Brain microvascular endothelial cell (primary cell): ENCODE results near the gene MRPS15.

ENCODE experiments used
- DNase-seq: peaks from one replicate; pipeline ENCODE4 v3.0.0-alpha.2; 2020
- H3K27ac ChIP-seq: fragments of 250-450 bp; sonication (Bioruptor Pico); 2 replicates; pipeline ENCODE4 v1.5.1; 2020; ENCODE audit warnings: mild to moderate bottlenecking, moderate library complexity
- H3K27me3 ChIP-seq: fragments of 250-450 bp; sonication (Bioruptor Pico); replicated peaks from 2 replicates; pipeline ENCODE4 v1.5.1; 2020; ENCODE audit warnings: mild to moderate bottlenecking
- H3K36me3 ChIP-seq: fragments of 250-450 bp; sonication (Bioruptor Pico); replicated peaks from 2 replicates; pipeline ENCODE4 v1.5.1; 2020; ENCODE audit warnings: mild to moderate bottlenecking
- H3K4me3 ChIP-seq: 2 replicates; pipeline ENCODE4 v1.5.1; 2011; ENCODE audit warnings: low read depth, mild to moderate bottlenecking, control low read depth, low read length, moderate library complexity
- CTCF ChIP-seq: IDR thresholded peaks from 2 replicates; pipeline ENCODE4 v1.5.1; 2011; ENCODE audit warnings: low read depth, mild to moderate bottlenecking, moderate library complexity, low read length, control low read depth, inconsistent platforms; ENCODE audit errors: missing control alignments
- in situ Hi-C: cut with HindIII; loops from 2 replicates; pipeline ENCODE4 v1.10.0; 2017; ENCODE audit warnings: low sequenced_read_pairs, low pct_ligation_motif_present

MRPS15 gene

GRCh38 chr1:36475341-36475740, 11.2 kb upstream of the MRPS15 start:
- Histone ChIP-seq H3K4me3 (no peak overlapping the region), H3K27me3 (no peaks in the 10 kb centered on the region), H3K36me3 (no peaks in the 10 kb centered on the region), H3K27ac (no peak overlapping the region)
- DNase-seq: no peak
- in situ Hi-C loops: no loop called here
- TF ChIP-seq CTCF: no peak

DNA sequence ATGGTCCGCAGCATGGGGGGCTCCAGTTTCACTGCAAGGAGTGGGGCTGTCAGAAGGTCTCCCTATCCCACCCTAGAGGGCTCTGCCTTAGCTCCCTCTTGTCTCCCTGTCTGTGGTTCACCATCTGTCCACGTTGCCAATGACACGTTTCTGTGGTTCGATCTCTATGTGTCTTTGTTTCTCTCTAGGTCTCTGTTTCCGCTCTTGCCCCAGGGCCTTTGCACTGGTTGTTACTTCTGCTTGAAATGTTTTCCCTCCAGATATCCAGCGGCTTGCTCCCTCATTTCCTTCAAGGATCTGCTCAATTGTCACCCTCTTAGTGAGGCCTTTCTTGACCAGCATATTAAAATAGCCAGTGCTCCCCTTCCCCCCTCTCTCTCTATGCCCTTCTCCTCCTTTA, 8.5 kb upstream of the MRPS15 start:
- no peak overlapping the region for H3K27ac ChIP-seq
- in situ Hi-C loops: no loop called here
- no peak for TF ChIP-seq CTCF

DNA sequence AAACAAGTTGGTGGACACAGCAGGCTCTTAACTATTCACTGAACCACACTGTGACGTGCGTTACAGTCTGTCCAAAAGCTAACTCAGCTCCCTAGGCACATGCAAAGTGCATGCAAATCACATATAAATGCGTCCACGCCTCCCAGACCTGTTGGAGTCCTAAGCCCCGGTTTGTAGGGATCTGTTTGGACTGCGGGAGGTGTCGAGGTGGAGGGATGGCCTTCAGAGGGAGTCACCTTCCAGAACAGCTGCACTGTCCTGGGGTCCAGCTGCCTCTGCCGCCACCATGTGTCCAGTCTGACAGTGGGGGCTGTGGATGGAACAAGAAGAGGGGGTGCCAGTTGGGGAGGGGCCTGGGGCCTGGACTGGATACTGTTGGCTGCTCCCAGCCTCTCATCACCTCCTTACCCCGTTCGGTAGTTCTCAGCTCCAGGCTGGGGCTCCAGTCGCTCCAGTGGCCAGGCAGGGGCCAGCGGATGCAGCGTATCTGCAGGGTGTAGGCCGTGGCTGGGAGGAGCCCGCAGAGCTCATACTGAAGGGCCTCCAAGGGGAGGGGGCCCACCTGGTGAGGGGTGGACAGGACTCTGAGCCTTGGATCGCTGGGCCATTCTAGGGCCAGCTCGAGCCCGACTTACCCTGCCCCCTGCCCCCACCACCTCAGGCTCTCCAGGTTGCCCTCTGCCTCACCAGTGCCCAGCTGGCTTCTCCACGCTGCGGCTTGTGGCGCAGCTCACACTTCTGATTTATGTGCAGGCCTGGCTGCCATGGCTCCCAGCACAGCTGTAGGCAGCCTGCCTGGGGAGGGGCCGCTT, 7.9 kb upstream of the MRPS15 start:
- no peak overlapping the region for H3K27ac ChIP-seq
- H3K4me3 ChIP-seq: no peak overlapping the region
- H3K27me3 ChIP-seq: no peaks in the 10 kb centered on the region
- H3K36me3 ChIP-seq: no peaks in the 10 kb centered on the region
- DNase-seq: no peak
- TF ChIP-seq CTCF: no peak
- in situ Hi-C loops: no loop called here

More for the DNA sequence above, 8.5 kb upstream of the MRPS15 start:
- no peak overlapping the region for H3K4me3 ChIP-seq
- no peaks in the 10 kb centered on the region for H3K27me3 ChIP-seq
- H3K36me3 ChIP-seq: no peaks in the 10 kb centered on the region
- no peak for DNase-seq

- H3K27ac ChIP-seq: no peak overlapping the region
- no peak for TF ChIP-seq CTCF
- no peak for DNase-seq
- in situ Hi-C loops: no loop called here
- no peaks in the 10 kb centered on the region for H3K27me3 ChIP-seq
- no peaks in the 10 kb centered on the region for H3K36me3 ChIP-seq
- no peak overlapping the region for H3K4me3 ChIP-seq
Observed at GRCh38 chr1:36469163-36469562, 5.0 kb upstream of the MRPS15 start.

DNA sequence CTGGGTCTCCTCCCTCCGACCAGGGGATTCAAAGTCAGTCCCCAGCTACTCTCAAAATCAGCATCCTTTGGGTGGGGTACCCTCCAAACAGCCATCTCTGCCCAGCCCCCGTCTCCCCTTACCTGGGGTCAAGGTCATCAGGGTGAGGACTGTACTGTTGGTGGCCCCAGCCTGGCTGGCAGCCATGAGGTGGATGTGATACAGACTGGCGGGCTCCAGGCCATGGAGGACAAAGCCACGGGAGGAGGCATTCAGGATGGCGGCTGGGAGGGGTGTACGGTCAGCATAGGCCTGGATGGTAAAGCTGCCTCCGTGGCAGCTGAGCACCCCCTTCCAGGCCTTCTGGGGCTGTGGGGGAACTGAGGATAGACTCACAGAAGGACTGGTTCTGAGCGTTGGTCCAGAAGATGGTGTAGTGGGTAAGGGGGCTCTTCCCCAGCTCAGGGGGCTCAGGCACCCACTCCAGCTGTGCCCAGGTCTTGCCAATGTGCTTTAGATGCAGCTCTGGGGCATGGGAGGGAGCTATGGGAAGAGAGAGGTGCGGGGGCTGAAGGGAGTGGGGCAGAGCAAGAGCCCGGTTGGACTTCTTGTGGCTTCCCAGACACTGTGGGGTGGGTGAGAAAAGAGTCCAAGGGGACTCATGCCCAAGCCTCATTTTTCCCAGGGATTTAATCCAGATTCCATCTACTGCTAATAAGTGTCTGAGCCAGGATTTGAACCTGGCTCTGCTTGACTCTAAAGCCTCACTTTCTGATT, 3.7 kb upstream of the MRPS15 start:
- no peaks in the 10 kb centered on the region for H3K27me3 ChIP-seq
- H3K36me3 ChIP-seq: no peaks in the 10 kb centered on the region
- in situ Hi-C loops: no loop called here
- no peak for TF ChIP-seq CTCF
- H3K27ac ChIP-seq: no peak overlapping the region
- DNase-seq: no peak
- no peak overlapping the region for H3K4me3 ChIP-seq
